Measurements from ENCODE around the gene HOXB13. TPM values are rescaled to one million over a fixed set of nuclear protein-coding genes. Genes with fewer than 3 reads are reported as not detected.

The HOXB13 gene
- polyA plus RNA-seq, 1 donor from 2014 or later = not detected

DNA sequence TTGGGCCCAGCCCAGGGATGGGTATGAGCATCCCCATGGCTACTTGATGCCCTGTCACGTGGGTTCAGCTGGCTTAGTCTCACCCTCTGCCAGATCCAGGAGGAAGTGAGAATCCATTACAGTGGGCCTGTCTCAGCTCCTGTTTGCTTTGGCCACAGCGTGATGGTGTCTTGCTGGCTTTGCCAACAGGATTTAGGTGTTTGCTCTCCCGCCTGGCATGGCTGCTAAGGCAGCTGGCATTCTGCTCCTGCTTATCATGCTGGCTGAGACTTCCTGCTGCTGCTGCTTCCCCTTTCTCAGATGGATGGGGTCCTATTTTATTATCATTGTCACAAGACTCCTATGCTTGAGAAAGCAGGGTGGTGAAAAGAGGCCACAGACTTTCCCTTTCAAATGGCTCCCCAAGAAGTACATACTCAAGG, 28.3 kb upstream of the HOXB13 start:
- H3K27me3 ChIP-seq (ENCODE audit: insufficient read depth, low read depth, low read length) = peaks cover 93% of the 10 kb centered on the region
- no peak overlapping the region for H3K9ac ChIP-seq (ENCODE audit: low read length)
- H3K27ac ChIP-seq (ENCODE audit: low read length) = no peak overlapping the region
- H4K20me1 ChIP-seq (ENCODE audit: insufficient read depth) = no peaks in the 10 kb centered on the region
- H3K4me2 ChIP-seq (ENCODE audit: low read length) = no peak overlapping the region
- no peak for TF ChIP-seq RAD21 (conservative IDR thresholded peaks at IDR 0.05)
- no peak for TF ChIP-seq SMC3 (conservative IDR thresholded peaks at IDR 0.05; ENCODE audit: poor library complexity)
- no peak for TF ChIP-seq EP300 (conservative IDR thresholded peaks at IDR 0.05; ENCODE audit: poor library complexity, severe bottlenecking)
- no peak for TF ChIP-seq EZH2 (IDR thresholded peaks at IDR 0.05; ENCODE audit: borderline replicate concordance, insufficient read depth, low read length, poor library complexity, severe bottlenecking)
- TF ChIP-seq, protein P1, sequence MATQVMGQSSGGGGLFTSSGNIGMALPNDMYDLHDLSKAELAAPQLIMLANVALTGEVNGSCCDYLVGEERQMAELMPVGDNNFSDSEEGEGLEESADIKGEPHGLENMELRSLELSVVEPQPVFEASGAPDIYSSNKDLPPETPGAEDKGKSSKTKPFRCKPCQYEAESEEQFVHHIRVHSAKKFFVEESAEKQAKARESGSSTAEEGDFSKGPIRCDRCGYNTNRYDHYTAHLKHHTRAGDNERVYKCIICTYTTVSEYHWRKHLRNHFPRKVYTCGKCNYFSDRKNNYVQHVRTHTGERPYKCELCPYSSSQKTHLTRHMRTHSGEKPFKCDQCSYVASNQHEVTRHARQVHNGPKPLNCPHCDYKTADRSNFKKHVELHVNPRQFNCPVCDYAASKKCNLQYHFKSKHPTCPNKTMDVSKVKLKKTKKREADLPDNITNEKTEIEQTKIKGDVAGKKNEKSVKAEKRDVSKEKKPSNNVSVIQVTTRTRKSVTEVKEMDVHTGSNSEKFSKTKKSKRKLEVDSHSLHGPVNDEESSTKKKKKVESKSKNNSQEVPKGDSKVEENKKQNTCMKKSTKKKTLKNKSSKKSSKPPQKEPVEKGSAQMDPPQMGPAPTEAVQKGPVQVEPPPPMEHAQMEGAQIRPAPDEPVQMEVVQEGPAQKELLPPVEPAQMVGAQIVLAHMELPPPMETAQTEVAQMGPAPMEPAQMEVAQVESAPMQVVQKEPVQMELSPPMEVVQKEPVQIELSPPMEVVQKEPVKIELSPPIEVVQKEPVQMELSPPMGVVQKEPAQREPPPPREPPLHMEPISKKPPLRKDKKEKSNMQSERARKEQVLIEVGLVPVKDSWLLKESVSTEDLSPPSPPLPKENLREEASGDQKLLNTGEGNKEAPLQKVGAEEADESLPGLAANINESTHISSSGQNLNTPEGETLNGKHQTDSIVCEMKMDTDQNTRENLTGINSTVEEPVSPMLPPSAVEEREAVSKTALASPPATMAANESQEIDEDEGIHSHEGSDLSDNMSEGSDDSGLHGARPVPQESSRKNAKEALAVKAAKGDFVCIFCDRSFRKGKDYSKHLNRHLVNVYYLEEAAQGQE (IDR thresholded peaks at IDR 0.05; ENCODE audit: borderline replicate concordance) = no peak
- TF ChIP-seq, protein P2, sequence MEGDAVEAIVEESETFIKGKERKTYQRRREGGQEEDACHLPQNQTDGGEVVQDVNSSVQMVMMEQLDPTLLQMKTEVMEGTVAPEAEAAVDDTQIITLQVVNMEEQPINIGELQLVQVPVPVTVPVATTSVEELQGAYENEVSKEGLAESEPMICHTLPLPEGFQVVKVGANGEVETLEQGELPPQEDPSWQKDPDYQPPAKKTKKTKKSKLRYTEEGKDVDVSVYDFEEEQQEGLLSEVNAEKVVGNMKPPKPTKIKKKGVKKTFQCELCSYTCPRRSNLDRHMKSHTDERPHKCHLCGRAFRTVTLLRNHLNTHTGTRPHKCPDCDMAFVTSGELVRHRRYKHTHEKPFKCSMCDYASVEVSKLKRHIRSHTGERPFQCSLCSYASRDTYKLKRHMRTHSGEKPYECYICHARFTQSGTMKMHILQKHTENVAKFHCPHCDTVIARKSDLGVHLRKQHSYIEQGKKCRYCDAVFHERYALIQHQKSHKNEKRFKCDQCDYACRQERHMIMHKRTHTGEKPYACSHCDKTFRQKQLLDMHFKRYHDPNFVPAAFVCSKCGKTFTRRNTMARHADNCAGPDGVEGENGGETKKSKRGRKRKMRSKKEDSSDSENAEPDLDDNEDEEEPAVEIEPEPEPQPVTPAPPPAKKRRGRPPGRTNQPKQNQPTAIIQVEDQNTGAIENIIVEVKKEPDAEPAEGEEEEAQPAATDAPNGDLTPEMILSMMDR (IDR thresholded peaks at IDR 0.05; ENCODE audit: poor library complexity, severe bottlenecking) = no peak
- TF ChIP-seq TAF1 (IDR thresholded peaks at IDR 0.05; ENCODE audit: low read depth) = no peak
- TF ChIP-seq POLR2AphosphoS5 (IDR thresholded peaks at IDR 0.05) = no peak
- no peak for TF ChIP-seq MXI1 (conservative IDR thresholded peaks at IDR 0.05; ENCODE audit: poor library complexity, severe bottlenecking)
- H2AFZ ChIP-seq (ENCODE audit: low read depth, low read length) = no peak overlapping the region
- no peaks in the 10 kb centered on the region for H3K79me2 ChIP-seq (replicated peaks; ENCODE audit: insufficient read depth, low read length)
- no peaks in the 10 kb centered on the region for H3K9me2 ChIP-seq (ENCODE audit: insufficient read depth, low read length)
- H3F3A ChIP-seq (ENCODE audit: insufficient read depth, low read length, poor library complexity, severe bottlenecking) = no peaks in the 10 kb centered on the region
- no peaks in the 10 kb centered on the region for H3K36me3 ChIP-seq (ENCODE audit: insufficient read depth, low read length)
- no peaks in the 10 kb centered on the region for H3K9me3 ChIP-seq (ENCODE audit: low read length)
- H3K4me3 ChIP-seq (ENCODE audit: low read length) = no peak overlapping the region

DNA sequence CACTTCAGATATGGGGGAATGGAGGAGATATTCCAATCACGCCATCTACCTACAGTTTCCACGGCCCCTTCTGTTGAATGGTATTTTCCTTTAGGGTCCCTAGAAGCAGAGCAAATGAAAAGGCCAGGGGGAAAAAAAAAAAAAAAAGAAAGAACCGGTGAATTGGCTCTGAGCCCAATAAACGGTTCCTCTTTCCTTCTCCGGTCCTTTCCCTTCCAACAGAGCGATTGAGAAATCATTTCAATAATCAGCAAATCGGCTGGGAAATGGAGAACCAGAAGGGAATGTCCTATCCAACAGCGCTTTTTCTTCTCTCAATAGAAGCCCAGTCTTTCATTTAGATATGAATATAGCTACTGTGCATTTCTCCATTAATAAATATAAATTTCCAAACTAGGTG, 26.8 kb upstream of the HOXB13 start:
- H3K4me2 ChIP-seq (ENCODE audit: low read length) = no peak overlapping the region

More for the DNA sequence above, 26.8 kb upstream of the HOXB13 start:
- no peaks in the 10 kb centered on the region for H3K36me3 ChIP-seq (ENCODE audit: insufficient read depth, low read length)
- H2AFZ ChIP-seq (ENCODE audit: low read depth, low read length) = no peak overlapping the region
- H3F3A ChIP-seq (ENCODE audit: insufficient read depth, low read length, poor library complexity, severe bottlenecking) = no peaks in the 10 kb centered on the region
- no peak overlapping the region for H3K9ac ChIP-seq (ENCODE audit: low read length)
- H3K79me2 ChIP-seq (replicated peaks; ENCODE audit: insufficient read depth, low read length) = no peaks in the 10 kb centered on the region
- no peak overlapping the region for H3K4me3 ChIP-seq (ENCODE audit: low read length)
- no peak overlapping the region for H3K27ac ChIP-seq (ENCODE audit: low read length)
- H4K20me1 ChIP-seq (ENCODE audit: insufficient read depth) = no peaks in the 10 kb centered on the region
- TF ChIP-seq EZH2 (IDR thresholded peaks at IDR 0.05; ENCODE audit: borderline replicate concordance, insufficient read depth, low read length, poor library complexity, severe bottlenecking) (no peak), EP300 (conservative IDR thresholded peaks at IDR 0.05; ENCODE audit: poor library complexity, severe bottlenecking) (no peak), RAD21 (conservative IDR thresholded peaks at IDR 0.05) (no peak), MXI1 (conservative IDR thresholded peaks at IDR 0.05; ENCODE audit: poor library complexity, severe bottlenecking) (no peak), SMC3 (conservative IDR thresholded peaks at IDR 0.05; ENCODE audit: poor library complexity) (no peak), TAF1 (IDR thresholded peaks at IDR 0.05; ENCODE audit: low read depth) (no peak), POLR2AphosphoS5 (IDR thresholded peaks at IDR 0.05) (no peak)
- TF ChIP-seq, protein P2 (IDR thresholded peaks at IDR 0.05; ENCODE audit: poor library complexity, severe bottlenecking) = no peak
- TF ChIP-seq, protein P1 (IDR thresholded peaks at IDR 0.05; ENCODE audit: borderline replicate concordance) = no peak
- no peaks in the 10 kb centered on the region for H3K9me3 ChIP-seq (ENCODE audit: low read length)
- no peaks in the 10 kb centered on the region for H3K9me2 ChIP-seq (ENCODE audit: insufficient read depth, low read length)
- H3K27me3 ChIP-seq (ENCODE audit: insufficient read depth, low read depth, low read length) = peaks cover 95% of the 10 kb centered on the region

Data from neural cell (in vitro differentiated cells).